Immature natural killer cell (primary cell): ENCODE data around the gene PRRT2. TPM values are rescaled to one million over a fixed set of nuclear protein-coding genes. Genes with fewer than 3 reads are reported as not detected.
"Not testable (repeated sequence)": the region's sequence is repeated elsewhere in the genome, so short reads cannot be mapped to it uniquely, and the experiment has no call there.

Experiments used
- DNase-seq, 3 donors: peaks; one replicate each; pipeline ENCODE4 v3.0.0; 2022; ENCODE audit warnings: mixed read lengths in 1 of 3
- H3K27ac Mint-ChIP-seq, 6 donors: one replicate each; pipeline ENCODE4 v1.8.0; 2020; ENCODE audit warnings: mixed read lengths in 6 of 6, mild to moderate bottlenecking in 5 of 6, inconsistent platforms in 4 of 6, moderate library complexity in 3 of 6
- H3K27me3 Mint-ChIP-seq, 3 donors: one replicate each; pipeline ENCODE4 v1.8.0; 2020 to 2021; ENCODE audit warnings: low read depth in 3 of 3, mild to moderate bottlenecking in 3 of 3, mixed read lengths in 3 of 3, moderate library complexity in 3 of 3, inconsistent platforms in 1 of 3
- H3K36me3 Mint-ChIP-seq, 3 donors: one replicate each; pipeline ENCODE4 v1.8.0; 2020; ENCODE audit warnings: mixed read lengths in 3 of 3, inconsistent platforms in 2 of 3, mild to moderate bottlenecking in 2 of 3
- H3K4me1 Mint-ChIP-seq, 2 donors: one replicate each; pipeline ENCODE4 v1.8.0; 2020; ENCODE audit warnings: inconsistent platforms in 2 of 2, mild to moderate bottlenecking in 2 of 2, mixed read lengths in 2 of 2, moderate library complexity in 1 of 2
- H3K4me3 Mint-ChIP-seq, 5 donors: one replicate each; pipeline ENCODE4 v1.8.0; 2020; ENCODE audit warnings: mild to moderate bottlenecking in 5 of 5, mixed read lengths in 5 of 5, inconsistent platforms in 3 of 5, moderate library complexity in 3 of 5
- H3K9me3 Mint-ChIP-seq, 6 donors: one replicate each; pipeline ENCODE4 v1.8.0; 2020; ENCODE audit warnings: mild to moderate bottlenecking in 6 of 6, mixed read lengths in 6 of 6, inconsistent platforms in 4 of 6, moderate library complexity in 3 of 6
- polyA plus RNA-seq, 3 donors: library from polyadenylated mRNA; unstranded; fragments of 300-500 nt; fragmentation: Illumina TruSeq; gene quantifications; one replicate each; pipeline ENCODE4 v1.2.3, GENCODE V29; 2021

The PRRT2 gene
- not detected for polyA plus RNA-seq

DNA sequence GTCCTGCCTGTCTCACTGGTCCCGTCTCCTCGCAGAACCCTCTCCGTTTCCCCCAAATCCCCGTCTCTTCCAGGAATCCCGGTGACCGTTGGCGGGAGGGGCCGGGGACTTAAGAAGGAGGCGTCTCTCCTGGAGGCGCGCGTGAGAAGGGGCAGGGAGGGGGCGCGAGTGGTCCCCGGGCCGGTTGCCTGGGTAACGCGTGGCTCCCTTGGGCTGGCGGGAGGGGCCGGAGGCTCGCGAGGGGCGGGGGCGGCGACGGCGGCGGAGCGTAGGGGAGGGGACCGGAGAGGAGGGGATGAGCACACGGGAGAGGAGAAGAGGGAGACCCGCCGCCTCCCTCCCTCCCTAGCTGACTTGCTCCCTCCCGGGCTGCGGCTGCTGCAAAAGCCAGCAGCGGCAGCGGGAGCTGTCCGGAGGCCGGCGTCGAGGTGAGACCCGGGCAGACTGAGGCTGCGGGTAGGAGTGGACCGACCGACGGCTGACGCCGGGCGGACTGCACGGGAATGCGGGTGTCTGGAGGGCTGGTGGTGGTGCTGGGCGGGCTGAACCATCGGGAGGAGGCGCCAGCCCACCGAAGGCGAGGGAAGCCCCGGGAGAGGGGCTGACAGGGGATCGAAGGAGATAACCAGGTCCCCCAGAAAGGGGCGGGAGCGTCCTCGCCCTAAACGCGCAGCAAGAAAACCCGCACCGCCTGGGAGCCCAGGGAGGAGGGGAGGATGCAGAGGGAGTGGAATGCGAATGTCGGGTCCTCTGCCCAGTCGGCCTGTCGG is at the start of gene PRRT2:
PRRT2 (plus strand) TSS at position 298 of the 770 bp plus-strand sequence. CDS start 862 bp downstream, outside the sequence.
- peaks cover 55 to 58% of the 10 kb centered on the region in 2 donors for H3K4me1 Mint-ChIP-seq
- peaks cover 30 to 42% (median 39%) of the 10 kb centered on the region in 3 donors for H3K27me3 Mint-ChIP-seq
- peak within 1 kb of the TSS; percentile 85 to 89 (median 87) for H3K4me3 Mint-ChIP-seq
- no peaks in the 10 kb centered on the region for H3K9me3 Mint-ChIP-seq
- H3K36me3 Mint-ChIP-seq: peaks cover 4 to 9% (median 4%) of the 10 kb centered on the region in 3 donors
- DNase-seq: peak; percentile 50 to 55 (median 51)
- H3K27ac Mint-ChIP-seq: peak within 1 kb of the TSS; percentile 84 to 96 (median 94)

DNA sequence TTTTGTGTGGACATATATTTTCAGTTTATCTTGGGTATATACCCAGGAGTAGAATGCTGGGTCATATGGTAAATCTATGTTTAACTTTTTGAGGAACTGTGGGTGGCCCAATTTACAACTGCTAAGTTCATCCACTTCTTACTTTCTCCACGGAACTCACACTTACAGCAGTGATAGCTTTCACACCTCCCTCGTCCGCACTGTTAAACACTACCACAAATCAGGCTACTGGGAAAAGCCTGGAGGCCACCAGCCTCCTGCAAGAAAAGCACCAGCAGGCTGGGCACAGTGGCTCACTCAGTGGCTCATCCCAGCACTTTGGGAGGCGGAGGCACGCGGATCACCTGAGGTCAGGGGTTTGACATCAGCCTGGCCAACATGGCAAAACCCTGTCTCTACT is 48.7 kb upstream of the PRRT2 start:
- no peaks in the 10 kb centered on the region for H3K9me3 Mint-ChIP-seq
- no peaks in the 10 kb centered on the region for H3K36me3 Mint-ChIP-seq
- peak; percentile 7 to 32 (median 31) for DNase-seq
- H3K27me3 Mint-ChIP-seq: peaks cover 0 to 2% (median 2%) of the 10 kb centered on the region in 3 donors
- H3K27ac Mint-ChIP-seq: peak overlapping the region in 1 of 6 donors; percentile 48
- H3K4me1 Mint-ChIP-seq: peaks cover 9 to 15% of the 10 kb centered on the region in 2 donors
- peak overlapping the region; percentile 4 to 51 (median 16) for H3K4me3 Mint-ChIP-seq

DNA sequence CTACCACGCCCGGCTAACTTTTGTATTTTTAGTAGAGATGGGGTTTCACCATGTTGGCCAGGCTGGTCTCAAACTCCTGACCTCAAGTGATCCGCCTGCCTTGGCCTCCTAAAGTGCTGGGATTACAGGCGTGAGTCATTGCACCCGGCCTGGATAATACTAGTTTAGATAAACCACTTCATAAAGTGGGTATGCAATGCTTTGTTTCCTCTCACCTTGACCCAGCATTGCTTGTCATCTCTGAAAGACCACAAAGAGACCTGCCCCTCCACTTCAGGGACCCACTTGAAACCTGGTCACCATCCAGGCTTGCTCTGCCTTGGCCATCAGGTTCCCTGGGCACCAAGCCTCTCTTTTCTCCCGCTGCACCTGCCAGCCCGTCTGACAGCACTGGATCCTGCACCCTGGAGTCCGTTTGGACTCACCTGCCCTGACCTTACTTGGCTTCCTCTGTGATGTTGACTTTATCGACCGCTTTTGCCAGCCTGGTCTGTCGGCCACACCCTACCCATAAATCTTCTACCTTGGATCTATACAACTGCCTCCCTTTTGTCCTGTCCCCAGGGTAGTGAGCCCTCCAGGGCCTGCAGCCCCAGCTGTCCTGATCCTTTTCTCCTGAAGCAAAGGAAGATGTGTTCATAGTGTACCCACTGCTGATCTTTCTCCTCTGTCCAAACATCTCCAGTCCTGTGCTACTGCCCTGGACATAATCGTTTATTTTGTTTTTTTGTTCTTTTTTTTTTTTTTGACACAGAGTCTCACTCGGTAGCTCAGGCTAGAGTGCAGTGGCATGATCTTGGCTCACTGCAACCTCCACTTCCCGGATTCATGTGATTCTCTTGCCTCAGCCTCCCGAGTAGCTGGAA is 46.6 kb upstream of the PRRT2 start:
- Mint-ChIP-seq H3K27me3 (peaks cover 0 to 2% (median 2%) of the 10 kb centered on the region in 3 donors), H3K9me3 (no peaks in the 10 kb centered on the region), H3K36me3 (no peaks in the 10 kb centered on the region), H3K4me3 (no peak overlapping the region), H3K4me1 (peaks cover 9 to 15% of the 10 kb centered on the region in 2 donors), H3K27ac (peak overlapping the region in 1 of 6 donors; percentile 40)
- DNase-seq: no peak

DNA sequence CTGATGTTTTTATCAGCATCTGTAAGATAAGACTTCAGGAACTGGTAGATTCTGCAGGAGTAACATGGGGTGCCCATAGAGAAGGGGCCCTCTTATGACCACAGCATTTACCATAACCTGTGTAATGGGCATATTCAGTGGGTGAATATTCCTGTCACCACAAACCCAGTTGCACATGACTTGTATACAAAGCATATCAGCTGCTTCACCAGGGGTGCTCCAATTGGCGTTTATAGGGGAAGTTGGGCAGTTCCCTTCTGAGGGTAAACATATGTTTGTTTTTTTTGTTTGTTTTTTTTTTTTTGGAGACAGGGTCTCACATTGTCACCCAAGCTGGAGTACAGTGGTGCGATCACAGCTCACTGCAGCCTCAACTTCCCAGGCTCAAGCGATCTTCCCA is 45.4 kb upstream of the PRRT2 start:
- no peak for DNase-seq
- peaks cover 0 to 2% (median 2%) of the 10 kb centered on the region in 3 donors for H3K27me3 Mint-ChIP-seq
- no peaks in the 10 kb centered on the region for H3K9me3 Mint-ChIP-seq
- no peaks in the 10 kb centered on the region for H3K36me3 Mint-ChIP-seq
- peaks cover 9 to 15% of the 10 kb centered on the region in 2 donors for H3K4me1 Mint-ChIP-seq
- no peak overlapping the region for H3K4me3 Mint-ChIP-seq
- no peak overlapping the region for H3K27ac Mint-ChIP-seq

DNA sequence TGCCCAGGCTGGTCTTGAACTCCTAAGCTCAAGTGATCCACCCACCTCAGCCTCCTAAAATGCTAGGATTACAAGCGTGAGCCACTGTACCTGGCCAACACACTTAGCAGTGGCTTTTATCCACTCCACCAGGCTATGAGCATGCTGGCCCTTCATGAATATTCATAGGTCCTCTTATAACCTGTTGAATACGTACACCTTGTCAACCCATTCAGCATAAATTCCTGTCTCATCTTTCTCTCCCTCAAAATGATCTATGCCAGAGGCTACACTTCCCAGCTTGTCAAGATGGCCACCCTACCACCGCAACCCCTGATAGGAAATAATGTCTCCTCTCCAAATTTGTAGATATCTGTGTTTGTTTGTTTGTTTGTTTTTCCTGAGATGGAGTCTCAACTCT is 44.9 kb upstream of the PRRT2 start:
- Mint-ChIP-seq H3K27ac (no peak overlapping the region), H3K36me3 (no peaks in the 10 kb centered on the region), H3K9me3 (no peaks in the 10 kb centered on the region), H3K4me1 (peaks cover 9 to 12% of the 10 kb centered on the region in 2 donors), H3K4me3 (no peak overlapping the region), H3K27me3 (peaks cover 0 to 2% (median 2%) of the 10 kb centered on the region in 3 donors)
- DNase-seq: no peak

DNA sequence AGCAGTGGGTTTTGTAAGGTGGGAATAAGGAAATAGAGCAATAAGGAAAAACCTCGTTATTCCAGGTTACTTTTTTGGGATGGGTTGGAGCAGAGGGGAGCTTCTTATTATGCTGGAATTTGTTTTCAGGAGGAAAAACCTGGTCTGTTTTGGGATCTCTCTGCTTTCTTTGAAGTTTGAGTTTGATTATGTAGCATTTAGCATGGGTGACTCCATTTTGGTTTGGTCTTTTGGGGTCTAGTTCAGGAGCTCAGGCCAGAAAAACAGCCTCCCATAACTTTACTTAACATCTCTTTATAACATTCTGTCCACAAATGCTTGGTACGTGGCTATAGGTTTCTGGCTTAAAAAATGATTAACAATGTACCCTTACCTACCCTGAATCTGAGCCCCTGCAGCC is 42.5 kb upstream of the PRRT2 start:
- no peak for DNase-seq
- peaks cover 0 to 2% (median under 1%) of the 10 kb centered on the region in 3 donors for H3K27me3 Mint-ChIP-seq
- H3K9me3 Mint-ChIP-seq: no peaks in the 10 kb centered on the region
- no peaks in the 10 kb centered on the region for H3K36me3 Mint-ChIP-seq
- H3K4me3 Mint-ChIP-seq: no peak overlapping the region
- peaks cover 0 to 1% of the 10 kb centered on the region in 2 donors for H3K4me1 Mint-ChIP-seq
- H3K27ac Mint-ChIP-seq: no peak overlapping the region

DNA sequence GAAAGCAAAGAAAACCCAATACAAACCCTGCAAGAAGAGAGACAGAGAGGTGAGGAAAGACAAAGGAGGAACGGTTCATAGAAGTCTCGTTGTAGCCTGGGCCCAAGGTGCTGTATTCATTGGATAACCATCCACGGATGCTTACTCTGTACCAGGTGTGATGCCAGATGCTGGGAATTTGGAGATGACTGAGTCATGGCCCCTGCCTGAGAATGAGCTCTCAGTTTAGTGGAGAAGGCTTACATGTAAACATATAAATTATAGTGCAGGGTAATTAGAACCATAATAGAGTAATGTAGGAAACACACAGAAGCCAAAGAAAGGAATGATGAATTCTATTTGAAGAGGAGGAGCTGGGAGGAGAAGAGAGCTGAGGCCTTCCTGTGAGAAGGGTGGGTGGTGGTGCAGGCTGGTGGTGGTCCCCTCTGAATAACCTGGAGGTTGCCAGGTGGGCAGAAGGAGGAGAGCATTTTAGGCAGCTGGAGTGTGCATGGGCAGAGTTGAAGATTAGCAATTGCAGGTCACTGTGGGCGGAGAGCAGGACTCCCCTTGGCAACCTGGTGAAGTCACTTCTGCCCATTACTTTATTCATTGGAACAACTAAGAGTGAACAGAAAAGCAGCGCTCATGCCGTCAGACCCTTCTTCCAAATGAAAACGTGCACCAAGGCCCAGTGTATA is 41.6 kb upstream of the PRRT2 start:
- peaks cover 0 to 1% of the 10 kb centered on the region in 2 donors for H3K4me1 Mint-ChIP-seq
- no peak overlapping the region for H3K4me3 Mint-ChIP-seq
- H3K27ac Mint-ChIP-seq: peak overlapping the region in 1 of 6 donors; percentile 31
- peaks cover 0 to 2% (median 0%) of the 10 kb centered on the region in 3 donors for H3K27me3 Mint-ChIP-seq
- H3K9me3 Mint-ChIP-seq: no peaks in the 10 kb centered on the region
- no peak for DNase-seq
- H3K36me3 Mint-ChIP-seq: no peaks in the 10 kb centered on the region

DNA sequence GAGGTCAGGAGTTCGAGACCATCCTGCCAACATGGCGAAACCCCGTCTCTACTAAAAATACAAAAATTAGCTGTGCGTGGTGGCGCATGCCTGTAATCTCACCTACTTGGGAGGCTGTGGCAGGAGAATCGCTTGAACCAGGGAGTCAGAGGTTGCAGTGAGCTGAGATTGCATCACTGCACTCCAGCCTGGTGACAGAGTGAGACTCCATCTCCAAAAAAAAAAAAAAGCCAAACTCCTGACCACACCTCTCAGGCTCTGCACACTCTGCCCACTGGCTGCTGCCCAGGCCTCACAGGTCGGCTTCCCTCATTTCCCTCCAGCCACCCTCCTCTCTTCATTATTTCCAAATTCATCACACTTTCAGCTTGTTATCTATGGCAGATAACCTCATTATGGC is 39.7 kb upstream of the PRRT2 start:
- H3K27ac Mint-ChIP-seq: peak overlapping the region in 1 of 6 donors; percentile 45
- not testable (repeated sequence) for H3K9me3 Mint-ChIP-seq, H3K36me3 Mint-ChIP-seq, DNase-seq, H3K27me3 Mint-ChIP-seq, H3K4me1 Mint-ChIP-seq, H3K4me3 Mint-ChIP-seq

DNA sequence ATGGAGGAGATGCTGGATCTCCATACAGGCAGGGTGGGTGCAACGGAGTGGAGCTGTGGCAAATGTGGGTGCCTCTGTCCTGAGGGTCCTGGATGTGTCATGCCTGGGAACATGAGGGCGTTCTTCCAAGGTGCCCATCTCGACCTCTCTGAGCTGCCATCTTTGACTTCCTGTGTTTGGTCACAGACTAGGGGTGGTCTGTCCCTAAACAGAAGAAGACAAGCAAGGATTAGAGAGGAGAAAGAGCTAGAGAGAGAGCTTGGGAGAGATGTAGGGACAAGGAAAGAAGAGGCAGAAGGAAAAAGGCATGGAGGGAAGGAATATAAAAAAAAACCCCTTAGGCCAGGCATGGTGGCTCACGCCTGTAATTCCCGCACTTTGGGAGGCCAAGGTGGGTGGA is 37.3 kb upstream of the PRRT2 start:
- no peak for DNase-seq
- Mint-ChIP-seq H3K4me3 (no peak overlapping the region), H3K27me3 (peaks cover 0 to 2% (median 0%) of the 10 kb centered on the region in 3 donors), H3K36me3 (no peaks in the 10 kb centered on the region), H3K4me1 (no peaks in the 10 kb centered on the region), H3K27ac (peak overlapping the region in 1 of 6 donors; percentile 42), H3K9me3 (no peaks in the 10 kb centered on the region)

DNA sequence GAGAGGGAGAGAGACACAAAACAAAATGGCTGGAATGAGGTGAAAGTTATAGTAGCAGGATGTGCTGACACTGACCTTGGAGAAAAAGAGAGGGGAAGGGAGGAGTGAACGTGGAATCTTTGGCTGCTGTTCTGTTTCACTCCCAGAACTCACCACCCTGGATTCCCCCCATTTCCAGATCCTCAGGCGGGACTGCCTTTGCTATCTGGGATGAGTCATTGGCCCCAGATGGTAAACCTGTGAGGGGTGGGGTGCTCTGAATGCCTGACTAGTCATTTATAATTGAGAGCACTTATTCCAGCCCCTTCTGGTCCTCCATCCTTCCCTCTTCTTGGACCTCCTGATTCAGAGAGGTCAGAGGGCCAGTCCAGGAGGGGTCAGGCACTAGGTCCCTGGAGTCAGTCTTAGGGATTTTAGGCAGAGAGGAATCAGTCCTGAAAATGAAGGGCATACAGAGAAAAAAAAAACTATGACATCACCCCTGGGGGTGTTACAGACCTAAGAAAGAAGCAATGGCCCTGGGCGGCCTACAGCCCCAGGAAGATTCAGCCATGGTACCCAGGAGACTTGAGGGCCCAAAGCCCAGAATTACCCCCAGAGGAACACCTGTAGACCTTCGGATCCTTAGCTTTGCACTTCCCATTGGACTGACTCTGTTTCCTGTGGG is 36.1 kb upstream of the PRRT2 start:
- Mint-ChIP-seq H3K27me3 (peaks cover 0 to 2% (median 0%) of the 10 kb centered on the region in 3 donors), H3K27ac (peak overlapping the region in 2 of 6 donors; percentile 5 to 33), H3K4me3 (no peak overlapping the region), H3K4me1 (no peaks in the 10 kb centered on the region), H3K36me3 (no peaks in the 10 kb centered on the region), H3K9me3 (no peaks in the 10 kb centered on the region)
- DNase-seq: no peak

DNA sequence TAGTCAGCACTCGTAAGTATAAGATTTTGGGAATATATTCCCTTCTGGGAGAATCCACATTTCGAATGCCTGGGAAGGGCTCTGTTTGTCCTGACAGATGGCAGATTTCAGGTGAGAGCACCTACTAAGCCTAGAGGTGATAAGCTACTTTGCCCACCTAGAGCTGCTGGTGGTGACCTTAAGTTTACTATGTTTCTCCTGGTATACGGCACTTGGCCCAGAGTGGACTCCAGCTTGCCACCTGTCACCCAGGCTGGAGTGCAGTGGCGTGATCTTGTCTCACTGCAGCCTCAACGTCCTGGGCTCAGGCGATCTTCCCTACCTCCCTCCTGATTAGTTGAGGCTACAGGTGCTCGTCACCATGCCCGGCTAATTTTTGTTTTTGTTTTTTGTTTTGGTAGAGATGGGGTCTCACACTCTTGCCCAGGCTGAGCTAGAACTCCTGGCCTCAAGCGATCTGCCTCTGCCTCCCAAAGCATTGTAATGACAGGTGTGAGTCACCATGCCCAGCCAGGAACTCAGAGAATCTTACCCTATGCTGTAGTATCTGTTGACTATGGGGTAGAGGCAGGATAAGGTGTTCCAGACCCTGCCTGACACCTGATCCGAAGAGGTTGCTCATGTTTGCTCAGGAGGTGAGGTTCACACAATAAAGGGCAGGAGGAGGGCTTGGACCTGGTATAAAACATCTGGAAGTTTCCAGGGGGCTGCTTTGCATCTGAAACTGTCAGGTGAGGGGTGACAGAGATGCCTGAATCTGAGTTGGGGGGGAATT is 34.2 kb upstream of the PRRT2 start, which contains the start of gene ZG16:
ZG16 (plus strand) TSS at position 681 of the 775 bp plus-strand sequence. CDS start 1,011 bp downstream, outside the sequence.
- no peak within 1 kb of the TSS for H3K4me3 Mint-ChIP-seq
- no peaks in the 10 kb centered on the region for H3K4me1 Mint-ChIP-seq
- no peaks in the 10 kb centered on the region for H3K36me3 Mint-ChIP-seq
- H3K27me3 Mint-ChIP-seq: peaks cover 0 to 4% (median 0%) of the 10 kb centered on the region in 3 donors
- no peaks in the 10 kb centered on the region for H3K9me3 Mint-ChIP-seq
- peak within 1 kb of the TSS in 2 of 6 donors; percentile 60 to 63 for H3K27ac Mint-ChIP-seq
- DNase-seq: no peak

DNA sequence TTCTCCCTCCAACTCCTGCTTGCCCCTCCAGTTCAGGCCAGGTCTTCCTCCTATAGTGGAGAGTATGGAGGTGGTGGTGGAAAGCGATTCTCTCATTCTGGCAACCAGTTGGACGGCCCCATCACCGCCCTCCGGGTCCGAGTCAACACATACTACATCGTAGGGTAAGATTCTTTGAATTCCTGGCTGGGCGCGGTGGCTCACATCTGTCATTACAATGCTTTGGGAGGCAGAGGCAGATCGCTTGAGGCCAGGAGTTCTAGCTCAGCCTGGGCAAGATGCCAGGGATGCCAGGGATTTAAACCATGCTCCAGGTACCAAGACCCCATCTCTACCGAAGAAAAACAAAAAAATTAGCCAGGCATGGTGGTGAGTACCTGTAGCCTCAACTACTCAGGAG is 32.5 kb upstream of the PRRT2 start:
- Mint-ChIP-seq H3K36me3 (no peaks in the 10 kb centered on the region), H3K27me3 (peaks cover 0 to 4% (median 0%) of the 10 kb centered on the region in 3 donors), H3K4me1 (peaks cover 0 to 2% of the 10 kb centered on the region in 2 donors), H3K4me3 (no peak overlapping the region), H3K9me3 (no peaks in the 10 kb centered on the region), H3K27ac (no peak overlapping the region)
- no peak for DNase-seq
